ENCODE data around the gene B3GLCT. TPM values are rescaled to one million over a fixed set of nuclear protein-coding genes. Genes with fewer than 3 reads are reported as not detected.

B3GLCT gene
- total and polyA plus RNA-seq, 10 of the 15 experiments (the other 5 are each of a cell fraction or from before 2014, with no cell fraction given): 0.07 to 0.89 (median 0.25) TPM

DNA sequence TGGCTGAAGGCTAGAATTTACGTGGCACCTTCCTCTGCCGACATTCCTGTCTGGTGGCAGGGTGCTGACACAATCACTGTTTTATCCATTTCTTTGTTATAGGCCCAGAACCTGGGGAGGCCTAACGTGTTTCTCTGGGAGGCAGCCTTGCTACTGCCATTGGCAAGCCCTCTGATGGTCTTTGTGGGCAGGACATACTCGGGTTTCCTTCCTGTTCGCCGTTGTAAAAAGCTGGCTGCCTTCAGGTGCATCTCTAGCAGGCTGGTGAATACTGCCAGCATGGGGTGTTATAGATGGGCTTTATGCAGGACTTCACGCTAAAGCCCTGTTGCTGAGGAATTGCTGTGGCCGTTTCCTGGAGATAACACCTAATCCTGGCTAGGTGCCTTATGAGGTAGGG, 28.1 kb downstream of the B3GLCT start (continued):
- TF ChIP-seq, protein P1, sequence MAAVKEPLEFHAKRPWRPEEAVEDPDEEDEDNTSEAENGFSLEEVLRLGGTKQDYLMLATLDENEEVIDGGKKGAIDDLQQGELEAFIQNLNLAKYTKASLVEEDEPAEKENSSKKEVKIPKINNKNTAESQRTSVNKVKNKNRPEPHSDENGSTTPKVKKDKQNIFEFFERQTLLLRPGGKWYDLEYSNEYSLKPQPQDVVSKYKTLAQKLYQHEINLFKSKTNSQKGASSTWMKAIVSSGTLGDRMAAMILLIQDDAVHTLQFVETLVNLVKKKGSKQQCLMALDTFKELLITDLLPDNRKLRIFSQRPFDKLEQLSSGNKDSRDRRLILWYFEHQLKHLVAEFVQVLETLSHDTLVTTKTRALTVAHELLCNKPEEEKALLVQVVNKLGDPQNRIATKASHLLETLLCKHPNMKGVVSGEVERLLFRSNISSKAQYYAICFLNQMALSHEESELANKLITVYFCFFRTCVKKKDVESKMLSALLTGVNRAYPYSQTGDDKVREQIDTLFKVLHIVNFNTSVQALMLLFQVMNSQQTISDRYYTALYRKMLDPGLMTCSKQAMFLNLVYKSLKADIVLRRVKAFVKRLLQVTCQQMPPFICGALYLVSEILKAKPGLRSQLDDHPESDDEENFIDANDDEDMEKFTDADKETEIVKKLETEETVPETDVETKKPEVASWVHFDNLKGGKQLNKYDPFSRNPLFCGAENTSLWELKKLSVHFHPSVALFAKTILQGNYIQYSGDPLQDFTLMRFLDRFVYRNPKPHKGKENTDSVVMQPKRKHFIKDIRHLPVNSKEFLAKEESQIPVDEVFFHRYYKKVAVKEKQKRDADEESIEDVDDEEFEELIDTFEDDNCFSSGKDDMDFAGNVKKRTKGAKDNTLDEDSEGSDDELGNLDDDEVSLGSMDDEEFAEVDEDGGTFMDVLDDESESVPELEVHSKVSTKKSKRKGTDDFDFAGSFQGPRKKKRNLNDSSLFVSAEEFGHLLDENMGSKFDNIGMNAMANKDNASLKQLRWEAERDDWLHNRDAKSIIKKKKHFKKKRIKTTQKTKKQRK (IDR thresholded peaks at IDR 0.05; ENCODE audit: low read depth, low read length): no peak
- TF ChIP-seq, protein P2, sequence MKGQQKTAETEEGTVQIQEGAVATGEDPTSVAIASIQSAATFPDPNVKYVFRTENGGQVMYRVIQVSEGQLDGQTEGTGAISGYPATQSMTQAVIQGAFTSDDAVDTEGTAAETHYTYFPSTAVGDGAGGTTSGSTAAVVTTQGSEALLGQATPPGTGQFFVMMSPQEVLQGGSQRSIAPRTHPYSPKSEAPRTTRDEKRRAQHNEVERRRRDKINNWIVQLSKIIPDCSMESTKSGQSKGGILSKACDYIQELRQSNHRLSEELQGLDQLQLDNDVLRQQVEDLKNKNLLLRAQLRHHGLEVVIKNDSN (IDR thresholded peaks at IDR 0.05; ENCODE audit: borderline replicate concordance, extremely low read length, insufficient read depth, low read depth, low read length): no peak
- TF ChIP-seq, protein P3, sequence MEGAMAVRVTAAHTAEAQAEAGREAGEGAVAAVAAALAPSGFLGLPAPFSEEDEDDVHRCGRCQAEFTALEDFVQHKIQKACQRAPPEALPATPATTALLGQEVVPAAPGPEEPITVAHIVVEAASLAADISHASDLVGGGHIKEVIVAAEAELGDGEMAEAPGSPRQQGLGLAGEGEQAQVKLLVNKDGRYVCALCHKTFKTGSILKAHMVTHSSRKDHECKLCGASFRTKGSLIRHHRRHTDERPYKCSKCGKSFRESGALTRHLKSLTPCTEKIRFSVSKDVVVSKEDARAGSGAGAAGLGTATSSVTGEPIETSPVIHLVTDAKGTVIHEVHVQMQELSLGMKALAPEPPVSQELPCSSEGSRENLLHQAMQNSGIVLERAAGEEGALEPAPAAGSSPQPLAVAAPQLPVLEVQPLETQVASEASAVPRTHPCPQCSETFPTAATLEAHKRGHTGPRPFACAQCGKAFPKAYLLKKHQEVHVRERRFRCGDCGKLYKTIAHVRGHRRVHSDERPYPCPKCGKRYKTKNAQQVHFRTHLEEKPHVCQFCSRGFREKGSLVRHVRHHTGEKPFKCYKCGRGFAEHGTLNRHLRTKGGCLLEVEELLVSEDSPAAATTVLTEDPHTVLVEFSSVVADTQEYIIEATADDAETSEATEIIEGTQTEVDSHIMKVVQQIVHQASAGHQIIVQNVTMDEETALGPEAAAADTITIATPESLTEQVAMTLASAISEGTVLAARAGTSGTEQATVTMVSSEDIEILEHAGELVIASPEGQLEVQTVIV (IDR thresholded peaks at IDR 0.05; ENCODE audit: borderline replicate concordance, partially characterized antibody): no peak
- TF ChIP-seq IKZF1 (conservative IDR thresholded peaks at IDR 0.05) (no peak), LARP7 (IDR thresholded peaks at IDR 0.05) (no peak), MTA2 (IDR thresholded peaks at IDR 0.05; ENCODE audit: low read depth) (no peak), TARDBP (IDR thresholded peaks at IDR 0.05; ENCODE audit: borderline replicate concordance) (no peak), RAD51 (IDR thresholded peaks at IDR 0.05) (no peak), CBX5 (IDR thresholded peaks at IDR 0.05; ENCODE audit: low read depth) (no peak), MXI1 (IDR thresholded peaks at IDR 0.05; ENCODE audit: low read depth, low read length) (no peak)
- TF ChIP-seq, protein P4, sequence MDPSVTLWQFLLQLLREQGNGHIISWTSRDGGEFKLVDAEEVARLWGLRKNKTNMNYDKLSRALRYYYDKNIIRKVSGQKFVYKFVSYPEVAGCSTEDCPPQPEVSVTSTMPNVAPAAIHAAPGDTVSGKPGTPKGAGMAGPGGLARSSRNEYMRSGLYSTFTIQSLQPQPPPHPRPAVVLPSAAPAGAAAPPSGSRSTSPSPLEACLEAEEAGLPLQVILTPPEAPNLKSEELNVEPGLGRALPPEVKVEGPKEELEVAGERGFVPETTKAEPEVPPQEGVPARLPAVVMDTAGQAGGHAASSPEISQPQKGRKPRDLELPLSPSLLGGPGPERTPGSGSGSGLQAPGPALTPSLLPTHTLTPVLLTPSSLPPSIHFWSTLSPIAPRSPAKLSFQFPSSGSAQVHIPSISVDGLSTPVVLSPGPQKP (IDR thresholded peaks at IDR 0.05; ENCODE audit: low read depth, low read length): no peak
- TF ChIP-seq, protein P5, sequence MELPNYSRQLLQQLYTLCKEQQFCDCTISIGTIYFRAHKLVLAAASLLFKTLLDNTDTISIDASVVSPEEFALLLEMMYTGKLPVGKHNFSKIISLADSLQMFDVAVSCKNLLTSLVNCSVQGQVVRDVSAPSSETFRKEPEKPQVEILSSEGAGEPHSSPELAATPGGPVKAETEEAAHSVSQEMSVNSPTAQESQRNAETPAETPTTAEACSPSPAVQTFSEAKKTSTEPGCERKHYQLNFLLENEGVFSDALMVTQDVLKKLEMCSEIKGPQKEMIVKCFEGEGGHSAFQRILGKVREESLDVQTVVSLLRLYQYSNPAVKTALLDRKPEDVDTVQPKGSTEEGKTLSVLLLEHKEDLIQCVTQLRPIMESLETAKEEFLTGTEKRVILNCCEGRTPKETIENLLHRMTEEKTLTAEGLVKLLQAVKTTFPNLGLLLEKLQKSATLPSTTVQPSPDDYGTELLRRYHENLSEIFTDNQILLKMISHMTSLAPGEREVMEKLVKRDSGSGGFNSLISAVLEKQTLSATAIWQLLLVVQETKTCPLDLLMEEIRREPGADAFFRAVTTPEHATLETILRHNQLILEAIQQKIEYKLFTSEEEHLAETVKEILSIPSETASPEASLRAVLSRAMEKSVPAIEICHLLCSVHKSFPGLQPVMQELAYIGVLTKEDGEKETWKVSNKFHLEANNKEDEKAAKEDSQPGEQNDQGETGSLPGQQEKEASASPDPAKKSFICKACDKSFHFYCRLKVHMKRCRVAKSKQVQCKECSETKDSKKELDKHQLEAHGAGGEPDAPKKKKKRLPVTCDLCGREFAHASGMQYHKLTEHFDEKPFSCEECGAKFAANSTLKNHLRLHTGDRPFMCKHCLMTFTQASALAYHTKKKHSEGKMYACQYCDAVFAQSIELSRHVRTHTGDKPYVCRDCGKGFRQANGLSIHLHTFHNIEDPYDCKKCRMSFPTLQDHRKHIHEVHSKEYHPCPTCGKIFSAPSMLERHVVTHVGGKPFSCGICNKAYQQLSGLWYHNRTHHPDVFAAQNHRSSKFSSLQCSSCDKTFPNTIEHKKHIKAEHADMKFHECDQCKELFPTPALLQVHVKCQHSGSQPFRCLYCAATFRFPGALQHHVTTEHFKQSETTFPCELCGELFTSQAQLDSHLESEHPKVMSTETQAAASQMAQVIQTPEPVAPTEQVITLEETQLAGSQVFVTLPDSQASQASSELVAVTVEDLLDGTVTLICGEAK (IDR thresholded peaks at IDR 0.05; ENCODE audit: borderline replicate concordance): no peak
- TF ChIP-seq, protein P6, sequence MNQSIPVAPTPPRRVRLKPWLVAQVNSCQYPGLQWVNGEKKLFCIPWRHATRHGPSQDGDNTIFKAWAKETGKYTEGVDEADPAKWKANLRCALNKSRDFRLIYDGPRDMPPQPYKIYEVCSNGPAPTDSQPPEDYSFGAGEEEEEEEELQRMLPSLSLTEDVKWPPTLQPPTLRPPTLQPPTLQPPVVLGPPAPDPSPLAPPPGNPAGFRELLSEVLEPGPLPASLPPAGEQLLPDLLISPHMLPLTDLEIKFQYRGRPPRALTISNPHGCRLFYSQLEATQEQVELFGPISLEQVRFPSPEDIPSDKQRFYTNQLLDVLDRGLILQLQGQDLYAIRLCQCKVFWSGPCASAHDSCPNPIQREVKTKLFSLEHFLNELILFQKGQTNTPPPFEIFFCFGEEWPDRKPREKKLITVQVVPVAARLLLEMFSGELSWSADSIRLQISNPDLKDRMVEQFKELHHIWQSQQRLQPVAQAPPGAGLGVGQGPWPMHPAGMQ (IDR thresholded peaks at IDR 0.05; ENCODE audit: borderline replicate concordance): no peak
